Measurements from ENCODE around the gene TFEB.
"Not testable (repeated sequence)": the region's sequence is repeated elsewhere in the genome, so short reads cannot be mapped to it uniquely, and the experiment has no call there.

The TFEB gene

GRCh38 chr6:41735427-41736185 is at the start of gene TFEB:
TSS of gene TFEB (minus strand) at chr6:41735608. CDS start at chr6:41691213, 44,395 bp downstream.
- peak; percentile 77 for DNase-seq

GRCh38 chr6:41784581-41785171 is 49.3 kb upstream of the TFEB start:
- DNase-seq, result no peak

- no peak for DNase-seq
These were observed 47.8 kb upstream of the TFEB start for GRCh38 chr6:41783106-41783780.

- DNase-seq, result no peak
These were observed 45.9 kb upstream of the TFEB start for GRCh38 chr6:41781366-41781730.

GRCh38 chr6:41780551-41781365 is 45.4 kb upstream of the TFEB start, which contains the start of gene PRICKLE4:
TSS of gene PRICKLE4 (plus strand) at chr6:41780782. CDS start at chr6:41783474, 2,692 bp downstream.
- no peak for DNase-seq

GRCh38 chr6:41779788-41780550 is 44.6 kb upstream of the TFEB start, which contains the start of gene FRS3:
TSS of gene FRS3 (minus strand) at chr6:41779900. CDS start at chr6:41776987, 2,913 bp downstream.
- peak; percentile 87 for DNase-seq

- DNase-seq, result no peak
These were observed 43.9 kb upstream of the TFEB start for GRCh38 chr6:41779336-41779735.

GRCh38 chr6:41778895-41779294 is 43.5 kb upstream of the TFEB start:
- no peak for DNase-seq

GRCh38 chr6:41777551-41778285 is 42.3 kb upstream of the TFEB start:
- DNase-seq, result no peak

GRCh38 chr6:41775293-41775882 is 40.0 kb upstream of the TFEB start:
- no peak for DNase-seq

GRCh38 chr6:41774841-41775240 is 39.4 kb upstream of the TFEB start:
- no peak for DNase-seq

- no peak for DNase-seq
These were observed 35.9 kb upstream of the TFEB start for GRCh38 chr6:41771058-41771983.

GRCh38 chr6:41770381-41771057 is 35.1 kb upstream of the TFEB start:
- DNase-seq, result no peak

GRCh38 chr6:41769376-41769775 is 34.0 kb upstream of the TFEB start:
- DNase-seq, result no peak

GRCh38 chr6:41768545-41769308 is 33.3 kb upstream of the TFEB start:
- no peak for DNase-seq

GRCh38 chr6:41767112-41767833 is 31.9 kb upstream of the TFEB start:
- DNase-seq, result peak; percentile 35

- DNase-seq, result not testable (repeated sequence)
These were observed 30.7 kb upstream of the TFEB start for GRCh38 chr6:41766043-41766664.

Data from GOT3 (cell line).